GM19372 (cell line): ENCODE measurements around the gene ZNF385A.

Experiments used
- ATAC-seq: cut with Tn5 transposase; IDR thresholded peaks from one replicate; pipeline ENCODE4 v1.9.1; 2021; ENCODE audit warnings: mild to moderate bottlenecking, low read depth, moderate library complexity; ENCODE audit not compliant: unreplicated experiment

Gene ZNF385A

DNA sequence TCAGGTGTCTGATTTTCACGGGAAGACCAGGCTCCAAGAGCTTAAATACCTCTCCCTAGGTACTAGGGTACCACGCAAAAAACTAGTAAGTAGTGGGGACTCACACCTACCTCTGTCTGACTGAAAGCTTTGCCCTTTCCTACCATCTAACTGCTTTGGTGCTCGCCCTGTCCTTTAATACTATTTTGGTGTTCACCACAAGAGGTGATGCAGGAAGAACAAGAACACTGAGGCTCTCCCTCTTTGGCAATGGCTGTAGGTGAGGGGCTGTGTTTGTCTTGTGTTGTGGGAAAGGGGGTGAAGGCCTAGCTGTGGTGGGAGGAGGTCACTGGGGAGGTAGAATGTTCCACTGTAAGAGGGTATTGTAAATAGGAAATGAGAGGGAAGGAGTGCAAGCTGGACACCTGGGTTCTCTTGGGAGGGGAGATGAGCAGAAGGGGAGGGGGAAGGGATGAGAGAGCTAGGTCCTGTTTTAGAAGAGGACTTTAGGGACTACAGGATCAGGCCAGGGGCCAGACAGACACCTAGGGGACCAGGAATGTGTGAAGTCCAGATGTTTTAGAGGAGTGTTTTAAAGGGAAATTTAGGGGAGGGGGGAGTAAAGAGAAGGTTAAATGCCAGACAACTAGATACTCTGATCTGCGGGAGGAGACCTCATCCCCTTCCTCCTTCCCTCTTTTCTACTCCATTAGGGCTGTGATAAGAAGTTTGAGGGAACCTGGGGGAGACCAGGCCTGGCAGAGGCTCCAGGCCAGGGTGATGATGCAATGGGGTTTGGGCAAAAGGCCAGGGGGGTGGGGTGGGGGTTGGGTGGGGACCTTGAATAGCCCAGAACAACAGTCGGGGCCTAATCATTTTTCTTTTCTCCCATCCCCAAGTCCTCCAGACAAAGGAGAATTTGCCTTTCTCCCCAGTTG is 32.4 kb upstream of the ZNF385A start:
- ATAC-seq = no peak

DNA sequence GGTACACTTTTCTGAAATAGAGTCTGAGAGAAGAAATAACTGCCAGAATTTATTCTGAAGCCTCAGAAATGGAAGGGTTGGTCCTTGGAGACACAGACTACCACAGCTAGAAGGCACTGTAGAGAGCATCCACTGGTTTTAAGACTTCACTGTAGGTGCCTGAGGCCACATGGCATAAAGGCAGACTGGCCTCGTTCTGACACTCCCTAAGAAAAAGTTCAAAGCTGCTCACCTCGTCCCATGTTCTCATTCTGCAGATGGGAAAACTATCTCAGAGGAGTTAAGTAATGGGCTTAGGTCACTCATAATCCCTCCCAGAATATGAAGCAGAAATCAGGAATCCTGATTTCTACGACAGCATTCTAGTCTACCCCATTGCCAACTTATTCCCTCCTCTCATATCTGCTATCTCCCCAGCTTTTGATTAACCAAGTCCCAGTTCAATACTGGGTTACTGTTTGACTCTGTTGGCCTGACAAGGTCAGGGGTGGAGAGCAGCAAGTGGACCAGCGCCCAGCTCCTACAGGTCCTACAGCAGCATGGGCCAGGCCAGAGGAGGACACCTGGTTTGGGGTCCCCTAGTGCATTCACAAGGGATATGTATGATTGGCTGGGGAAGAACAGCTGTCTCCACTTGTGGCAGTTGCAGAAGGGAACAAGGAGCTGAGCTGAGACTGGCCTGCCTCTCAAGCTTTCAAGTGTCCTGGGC is 30.8 kb upstream of the ZNF385A start:
- no peak for ATAC-seq

DNA sequence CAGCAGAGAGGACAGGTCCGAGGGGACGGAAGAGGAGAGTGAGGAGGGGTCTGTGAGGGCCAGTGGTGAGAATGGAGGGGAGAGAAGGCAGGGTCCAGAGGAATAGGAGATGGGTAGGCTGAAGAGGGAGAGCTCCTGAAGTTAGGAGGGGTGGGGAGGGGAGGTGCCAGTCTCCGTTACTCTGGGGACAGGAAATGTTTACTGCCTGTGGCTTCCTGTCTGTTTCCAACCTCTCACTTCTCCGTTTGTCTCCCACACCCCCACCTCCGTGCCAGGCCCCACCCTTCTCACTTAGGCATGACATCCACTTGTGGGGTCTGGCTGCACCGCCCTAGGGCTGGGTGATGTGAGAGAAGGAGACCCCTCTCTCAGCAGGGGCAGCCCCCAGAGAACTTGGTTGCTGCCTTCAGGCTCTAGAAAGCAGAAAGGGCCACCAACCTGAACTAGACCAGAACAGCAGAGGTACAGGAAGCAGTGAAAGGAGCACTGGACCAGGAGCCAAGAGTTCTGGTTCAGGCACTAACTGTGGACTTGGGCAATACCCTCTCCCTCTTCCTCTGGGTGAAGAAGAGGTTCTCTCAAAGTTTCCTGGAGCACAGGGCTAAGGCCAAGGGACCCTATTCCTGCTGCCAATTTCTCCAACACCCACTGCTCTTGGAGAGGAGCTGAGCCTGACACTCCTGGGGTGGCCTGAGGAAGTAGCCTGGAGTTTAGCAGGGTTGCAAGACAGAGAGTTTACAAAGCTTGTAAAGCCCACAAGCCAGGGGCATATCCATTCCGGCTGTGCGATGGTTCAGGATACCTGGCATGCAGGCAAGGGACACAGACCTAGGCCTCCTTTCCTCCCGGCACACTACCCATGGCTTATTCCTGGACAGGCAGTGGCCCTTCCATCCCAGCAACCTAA is 29.0 kb upstream of the ZNF385A start:
- ATAC-seq = peak; percentile 58

DNA sequence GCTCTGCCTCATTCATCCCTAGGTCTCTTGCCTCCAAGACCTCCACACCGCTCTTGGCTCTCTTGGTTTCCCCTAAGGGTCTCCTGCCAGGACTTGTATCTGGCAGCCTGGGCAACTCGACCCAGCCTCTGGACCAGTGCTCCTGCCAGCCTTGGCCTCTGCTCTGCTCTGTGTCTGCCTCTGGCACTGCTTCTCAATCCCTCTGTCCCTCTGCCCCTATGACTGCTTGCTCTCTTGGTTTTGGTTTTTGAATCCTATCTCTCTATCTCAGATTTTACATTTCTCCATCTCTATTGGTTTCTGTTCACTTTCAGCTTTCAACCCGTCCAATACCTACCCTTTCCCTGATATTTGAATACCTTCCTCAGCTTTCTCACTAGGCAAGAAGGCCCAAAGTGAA is 28.3 kb upstream of the ZNF385A start:
- peak; percentile 33 for ATAC-seq

DNA sequence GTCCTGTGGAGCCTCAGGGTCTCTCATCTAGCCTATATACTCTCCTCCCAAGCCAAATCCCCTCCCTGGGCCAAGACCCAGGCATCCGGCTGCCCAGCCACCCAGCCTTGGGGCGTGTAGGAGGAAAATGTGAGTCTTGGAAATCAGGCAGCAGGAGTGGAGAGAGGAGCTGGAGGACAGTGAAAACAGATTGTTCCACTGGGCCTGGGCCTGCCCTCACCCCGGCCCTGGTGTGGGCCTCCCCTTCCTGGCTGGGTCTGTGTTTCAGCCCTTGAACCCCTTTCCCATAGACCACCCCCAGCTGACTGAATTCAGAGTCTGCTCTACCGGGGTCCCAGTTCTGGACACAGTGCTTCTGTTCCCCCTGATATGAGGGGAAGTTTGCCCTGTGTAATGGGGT is 27.8 kb upstream of the ZNF385A start:
- ATAC-seq = no peak

DNA sequence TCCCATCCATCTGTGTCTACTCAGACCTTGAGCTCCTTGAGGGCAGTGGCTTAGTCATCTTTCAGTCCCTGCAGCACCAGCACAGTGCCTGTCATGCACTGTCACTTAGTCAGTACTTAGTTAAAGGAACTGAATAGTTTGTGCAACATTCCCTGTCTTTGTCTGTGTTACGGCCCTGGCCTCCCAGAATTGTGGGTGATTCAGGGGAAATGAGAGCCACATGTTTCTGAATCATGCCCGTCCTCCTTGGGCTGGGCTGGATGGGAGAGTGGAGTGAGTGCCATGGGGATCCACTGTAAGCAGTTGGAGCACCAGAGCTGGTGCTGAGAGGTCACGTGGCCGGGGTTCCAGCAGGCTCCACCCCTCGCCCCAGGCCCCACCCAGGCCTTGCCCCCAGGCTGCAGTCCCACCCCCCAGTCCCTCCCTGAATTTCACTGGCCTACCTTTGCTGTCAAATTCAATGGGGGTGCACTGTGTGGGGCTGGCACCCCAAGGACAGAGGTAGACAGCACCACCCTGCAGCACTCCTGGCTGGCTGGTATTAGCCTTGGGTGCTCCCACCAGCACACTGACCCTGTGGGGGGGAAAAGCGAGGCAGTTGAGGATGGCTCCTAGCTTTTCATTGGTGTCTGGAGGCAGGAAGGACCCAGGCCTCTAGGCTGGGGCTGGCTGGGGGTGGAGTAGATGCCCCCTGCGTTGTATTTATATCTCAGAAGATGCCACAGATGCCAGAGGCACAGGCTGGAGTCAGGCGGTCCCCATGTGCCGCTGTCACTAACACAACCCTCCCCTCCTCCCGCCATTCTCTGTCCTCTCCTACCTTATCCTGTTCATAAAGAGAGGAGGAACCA is 27.1 kb upstream of the ZNF385A start:
- no peak for ATAC-seq

DNA sequence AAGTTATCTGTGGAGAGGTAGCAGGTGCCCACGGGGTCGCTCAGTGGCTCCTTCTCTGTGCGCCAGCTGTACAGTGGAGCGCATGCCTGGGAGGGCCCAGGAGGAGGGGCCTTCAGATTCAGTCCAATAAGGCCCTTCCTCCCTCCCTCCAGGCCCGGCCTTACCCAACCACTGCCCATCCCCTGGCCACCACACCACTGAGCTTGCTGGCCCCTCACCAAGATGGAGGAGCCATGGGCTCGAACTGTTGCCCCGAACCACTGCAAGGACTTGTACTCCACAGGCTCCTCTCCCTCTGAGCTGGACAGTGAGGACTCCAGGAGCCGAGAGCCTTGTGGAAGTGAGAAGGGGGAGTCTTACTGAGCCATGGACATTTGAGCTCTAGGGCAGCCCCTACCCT is 24.7 kb upstream of the ZNF385A start:
- ATAC-seq = no peak

DNA sequence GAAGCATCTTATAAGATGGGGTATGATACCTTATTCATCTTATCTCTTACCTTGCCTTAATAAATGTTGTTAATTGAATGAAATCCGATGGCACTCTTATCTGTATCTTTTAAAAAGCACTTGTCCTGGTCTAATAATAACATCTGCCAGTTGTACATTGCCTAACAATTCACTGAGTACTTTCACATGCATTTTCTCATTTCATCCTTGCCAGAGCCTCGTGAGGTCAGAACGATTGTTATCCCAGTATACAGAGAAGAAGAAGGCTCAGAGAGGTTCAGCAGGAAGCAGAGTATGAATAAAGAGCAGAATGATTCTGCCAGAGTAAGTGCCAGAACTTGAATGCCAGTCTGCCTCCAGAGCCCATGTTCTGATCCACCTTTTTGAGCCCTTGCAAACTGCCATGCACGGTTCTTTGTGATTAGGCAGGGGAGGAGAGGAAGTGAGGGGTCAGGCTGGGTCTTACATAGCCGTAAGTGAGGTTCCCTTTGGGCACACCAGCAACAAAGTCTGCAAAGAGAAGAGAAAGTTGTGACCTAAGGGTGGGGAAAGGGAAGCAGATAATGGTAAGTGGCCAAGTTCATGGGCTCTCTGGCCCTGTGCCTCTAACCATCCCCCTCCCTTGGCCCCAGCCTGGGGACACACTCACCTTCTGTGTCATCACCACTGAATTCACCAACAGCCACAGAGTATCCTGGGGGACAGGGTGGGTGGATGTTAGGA is 22.8 kb upstream of the ZNF385A start:
- ATAC-seq = no peak

DNA sequence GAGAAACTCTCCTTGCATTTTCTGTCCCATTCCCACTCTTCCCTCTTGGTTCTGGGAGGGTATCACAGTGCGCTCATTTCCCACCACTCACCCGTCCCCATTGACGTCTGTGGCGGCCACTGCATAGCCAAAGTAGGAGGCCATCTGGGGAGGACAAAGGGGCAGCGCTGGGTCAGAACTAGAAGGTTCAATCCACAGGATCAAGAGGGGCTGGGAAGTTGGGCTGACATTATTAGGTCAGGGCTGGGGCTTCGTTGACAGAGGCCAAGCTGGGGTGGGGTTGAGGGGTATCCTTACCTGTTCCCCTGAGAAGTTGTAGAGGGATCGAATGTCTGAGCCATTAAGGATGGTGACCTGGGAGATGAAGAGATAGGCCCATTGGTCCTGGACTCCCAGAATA is 21.0 kb upstream of the ZNF385A start:
- no peak for ATAC-seq

DNA sequence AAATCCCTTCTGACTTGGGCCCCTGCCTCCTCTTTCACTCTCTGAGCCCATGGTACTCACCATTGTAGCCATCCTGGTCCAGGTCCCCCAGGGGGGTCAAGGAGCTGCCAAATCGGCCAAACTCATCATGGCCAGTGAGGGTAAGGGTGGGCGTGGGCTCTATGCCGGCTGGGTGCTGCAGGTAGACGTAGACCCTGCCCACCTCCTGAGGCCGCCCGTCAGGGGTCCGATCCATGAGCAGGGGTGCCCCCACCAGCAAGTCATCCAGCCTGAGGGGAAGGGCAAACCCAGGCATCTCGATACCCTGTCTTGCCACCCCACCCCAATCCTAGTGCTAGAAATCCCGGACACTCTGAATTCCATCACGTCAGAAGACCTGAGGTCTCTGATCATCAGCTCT is 20.6 kb upstream of the ZNF385A start:
- ATAC-seq = no peak

DNA sequence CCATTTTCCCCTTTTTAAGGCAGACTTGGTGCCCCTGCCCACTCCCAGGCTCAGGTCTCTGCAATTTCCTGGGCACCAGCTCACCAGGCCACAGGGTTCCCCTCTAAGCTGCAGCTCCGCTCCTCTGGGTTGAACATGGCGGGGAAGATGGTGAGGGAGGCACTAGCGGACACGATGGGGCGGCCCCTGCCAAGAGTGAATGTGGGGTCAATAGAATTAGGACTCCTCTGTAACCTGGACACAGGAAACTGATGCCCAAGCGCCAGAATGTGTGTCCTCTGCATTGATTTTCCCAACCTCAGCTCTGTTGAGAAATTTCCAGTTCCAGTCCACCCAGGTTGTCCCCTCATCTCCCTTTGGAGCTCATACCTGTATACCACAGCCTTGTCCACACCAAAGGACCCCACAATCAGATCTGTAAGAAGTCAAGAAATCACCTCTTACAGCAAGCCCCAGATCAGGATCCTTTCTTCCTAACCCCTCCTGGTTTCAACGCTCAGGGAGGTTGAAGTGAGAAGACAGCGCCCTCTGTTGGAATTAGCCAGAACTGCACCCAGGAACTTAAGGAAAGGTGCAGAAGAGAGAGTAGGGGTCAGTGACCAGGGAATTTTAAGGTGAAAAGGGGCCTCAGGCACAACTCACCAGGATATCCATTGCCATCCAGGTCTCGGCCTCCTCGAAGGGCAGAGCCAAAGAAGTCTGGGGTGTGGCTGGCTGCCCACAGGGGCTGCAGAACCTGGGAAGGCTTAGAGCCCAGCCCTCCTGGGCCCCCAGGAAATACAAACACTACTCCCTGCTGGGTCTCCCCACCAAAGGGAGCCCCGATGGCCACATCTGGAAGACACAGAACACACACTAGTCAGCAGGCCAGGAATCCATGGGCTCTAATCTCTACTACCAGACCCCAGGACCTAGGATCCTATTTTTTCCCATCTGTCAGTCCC is 19.8 kb upstream of the ZNF385A start:
- ATAC-seq = no peak

DNA sequence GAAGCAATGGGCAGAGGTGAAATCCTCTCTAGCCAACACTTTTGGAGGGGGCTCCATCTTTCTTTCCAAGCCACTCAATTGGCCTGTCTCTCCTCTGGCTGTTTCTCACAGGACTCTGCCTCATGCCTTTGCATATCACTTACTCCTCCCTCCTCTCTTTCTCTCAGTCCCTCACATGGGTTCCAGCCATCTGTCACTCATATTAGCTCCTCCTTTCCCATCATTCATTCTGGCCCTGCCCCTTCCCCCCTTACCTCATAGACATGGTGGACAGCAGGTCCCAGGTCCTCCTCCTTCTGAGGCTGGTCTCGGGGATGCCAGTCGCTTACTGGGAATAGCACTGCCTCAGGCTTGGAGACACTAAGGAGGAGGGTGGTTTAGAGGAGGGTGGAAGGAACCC is 16.6 kb upstream of the ZNF385A start:
- no peak for ATAC-seq

DNA sequence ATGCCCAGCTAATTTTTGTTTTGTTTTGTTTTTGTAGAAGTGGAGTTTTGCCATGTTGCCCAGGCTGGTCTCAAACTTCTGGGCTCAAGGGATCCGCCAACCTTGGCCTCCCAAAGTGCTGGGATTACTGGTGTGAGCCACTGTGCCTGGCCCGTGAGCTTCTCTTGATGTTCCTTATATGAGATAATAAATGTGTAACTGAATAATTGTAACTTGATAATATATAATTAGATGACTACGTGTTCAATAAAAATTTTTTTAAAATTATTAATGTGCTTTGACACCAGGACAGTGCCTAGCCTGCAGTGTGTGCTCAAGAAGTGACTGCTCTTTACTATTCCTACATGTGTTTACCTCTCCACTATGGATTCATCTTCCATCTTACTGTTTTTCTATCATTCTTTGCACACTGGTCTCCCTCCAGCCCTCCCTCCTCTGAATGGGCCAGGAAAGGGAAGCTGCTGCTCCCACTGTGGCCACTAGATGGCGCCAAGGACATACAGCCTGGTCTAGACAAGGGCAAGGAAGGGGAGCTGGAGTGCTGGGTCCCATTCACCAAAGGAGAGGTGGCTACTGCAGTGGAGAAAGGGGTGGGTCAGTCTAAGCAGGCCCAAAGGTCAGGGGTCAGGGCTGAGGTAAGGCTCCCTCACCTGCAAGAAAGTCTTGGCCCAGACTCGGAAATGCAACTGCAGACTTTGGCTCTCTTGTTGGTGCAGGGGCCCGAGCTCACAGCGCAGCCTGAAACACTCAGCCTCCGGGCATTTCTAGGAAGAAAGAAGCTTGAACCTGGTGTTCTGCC is 14.7 kb upstream of the ZNF385A start:
- peak; percentile 86 for ATAC-seq

DNA sequence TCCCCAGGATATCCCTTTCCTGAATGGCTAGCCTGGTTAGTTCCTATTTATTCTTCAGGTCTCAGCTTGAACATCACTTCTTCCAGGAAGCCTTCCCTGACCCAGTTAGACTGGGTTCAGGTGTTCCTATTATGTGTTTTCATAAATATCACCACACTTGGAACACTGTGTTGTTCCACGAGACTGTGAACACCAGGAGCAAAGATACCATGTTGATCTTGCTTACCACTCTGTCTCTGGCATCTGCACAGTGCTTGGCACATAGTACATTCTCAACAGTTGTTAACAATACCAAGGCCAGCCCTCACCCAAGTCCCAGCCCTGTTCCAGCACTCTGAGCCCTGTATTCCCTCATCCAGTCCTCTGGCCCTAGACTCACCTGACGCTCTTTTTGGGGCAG is 13.7 kb upstream of the ZNF385A start:
- ATAC-seq = no peak

DNA sequence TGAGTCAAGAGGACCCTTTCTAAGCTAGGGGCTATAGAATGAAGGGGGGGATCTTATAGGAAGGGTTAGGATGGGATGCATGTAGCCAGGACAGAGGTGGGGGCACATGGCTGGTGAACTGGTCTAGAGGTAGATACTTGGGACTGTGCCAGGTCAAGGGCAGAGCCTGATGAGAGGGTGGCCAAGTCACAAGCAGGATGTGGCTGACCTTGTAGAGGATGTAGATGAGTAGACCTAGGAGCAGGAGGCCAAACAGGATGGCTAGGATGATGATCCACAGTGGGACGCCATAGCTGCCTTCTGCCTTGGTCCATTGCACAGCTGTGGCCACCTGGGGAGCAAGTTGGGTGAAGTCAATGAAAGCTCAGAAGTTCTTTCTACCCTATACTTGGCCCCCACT is 12.6 kb upstream of the ZNF385A start:
- ATAC-seq = no peak

DNA sequence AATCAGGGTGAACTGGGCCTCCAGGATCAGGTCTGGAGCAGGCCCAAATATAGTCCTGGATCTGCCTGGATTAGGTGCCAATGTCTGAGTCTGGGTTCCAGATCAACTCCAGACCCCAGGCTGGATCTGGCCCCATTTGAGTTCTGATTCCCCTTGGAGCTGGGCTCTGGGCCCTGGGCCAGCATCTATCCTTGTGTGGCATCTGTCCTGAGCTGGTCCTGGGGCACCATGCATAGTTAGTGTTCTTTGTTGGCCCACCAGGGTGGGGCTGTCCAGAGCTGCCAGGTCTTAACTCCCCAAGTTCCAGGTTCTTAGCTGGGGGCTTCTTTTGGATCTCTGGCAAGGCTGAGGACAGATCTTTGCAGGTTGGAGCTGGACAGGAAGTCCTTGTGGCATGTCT is 11.0 kb upstream of the ZNF385A start:
- no peak for ATAC-seq

DNA sequence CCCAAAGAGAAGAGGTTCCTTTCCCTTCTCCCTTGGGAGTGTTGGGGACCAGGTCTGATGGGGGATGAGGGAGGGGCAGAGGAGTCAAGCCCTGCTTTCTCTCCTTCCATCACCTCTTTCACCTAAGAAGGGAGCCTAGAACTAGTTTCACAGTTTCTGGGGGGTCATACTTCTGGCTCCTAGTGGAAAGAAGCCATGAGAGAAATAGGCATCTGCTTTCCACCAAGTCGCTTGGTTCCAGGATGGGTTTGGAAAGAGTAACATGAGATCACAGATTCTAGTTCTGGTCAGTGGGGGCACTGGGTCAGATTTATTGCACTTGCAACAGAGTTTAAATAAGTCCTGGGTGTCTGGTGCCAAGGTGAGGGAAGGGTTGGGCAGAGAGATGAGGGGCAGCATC is 10.5 kb upstream of the ZNF385A start:
- ATAC-seq = no peak
